IMR-90 (cell line): Measurements from ENCODE around the gene ZNF121. TPM values are rescaled to one million over a fixed set of nuclear protein-coding genes. Genes with fewer than 3 reads are reported as not detected.

ENCODE experiments used
- ATAC-seq: fragments of 200-7000 bp; cut with Tn5 transposase; 2 replicates; pipeline ENCODE4 v1.9.1; 2020; ENCODE audit warnings: low read depth, mild to moderate bottlenecking, moderate library complexity
- BruUV-seq: library from RNA; stranded (reverse); fragments of 400-500 nt; replicated peaks from 2 replicates; lab custom pipeline; 2021; lab: Mats Ljungman, UMichigan
- CTCF ChIA-PET: fragments of 300-600 bp; formaldehyde crosslinking; extraction: SDS; loops from one replicate; lab custom pipeline; 2021; ENCODE audit warnings: antibody characterized with exemption; lab: Yijun Ruan, JAX
- POLR2A ChIA-PET: fragments of 300-600 bp; sonication (Branson Sonifier 250); formaldehyde crosslinking; loops from one replicate; lab custom pipeline; 2022; ENCODE audit warnings: antibody characterized with exemption; ENCODE audit not compliant: unreplicated experiment; lab: Charles Lee
- DNase-seq: peaks from one replicate; pipeline ENCODE4 v3.0.0; 2013
- H2AFZ ChIP-seq: replicated peaks from 2 replicates; pipeline ENCODE3; 2013; ENCODE audit warnings: low read length, mild to moderate bottlenecking; ENCODE audit not compliant: poor library complexity
- H2AK5ac ChIP-seq: 2 replicates; pipeline ENCODE4 v1.6.1; 2013; ENCODE audit warnings: low read depth, low read length, inconsistent platforms
- H2AK9ac ChIP-seq: replicated peaks from 2 replicates; pipeline ENCODE3; 2013; ENCODE audit warnings: mild to moderate bottlenecking, low read depth, low read length, moderate library complexity; ENCODE audit not compliant: poor library complexity
- H2BK120ac ChIP-seq: 2 replicates; pipeline ENCODE4 v1.6.1; 2013; ENCODE audit warnings: low read depth, low read length, inconsistent platforms
- H2BK15ac ChIP-seq: 3 replicates; pipeline ENCODE4 v1.6.1; 2013; ENCODE audit warnings: low read depth, low read length, inconsistent platforms
- H2BK20ac ChIP-seq: 2 replicates; pipeline ENCODE4 v1.6.1; 2013; ENCODE audit warnings: low read depth, mild to moderate bottlenecking, inconsistent platforms, low read length, moderate library complexity
- H2BK5ac ChIP-seq: 2 replicates; pipeline ENCODE4 v1.6.1; 2013; ENCODE audit warnings: mild to moderate bottlenecking, low read depth, low read length, inconsistent platforms; ENCODE audit not compliant: poor library complexity, severe bottlenecking
- H3K14ac ChIP-seq: replicated peaks from 2 replicates; pipeline ENCODE4 v1.6.1; 2013; ENCODE audit warnings: low read depth, low read length, inconsistent platforms
- H3K18ac ChIP-seq: 2 replicates; pipeline ENCODE4 v1.6.1; 2013; ENCODE audit warnings: low read depth, low read length, control low read depth
- H3K23ac ChIP-seq: 2 replicates; pipeline ENCODE4 v1.6.1; 2013; ENCODE audit warnings: low read depth, low read length, inconsistent platforms
- H3K27ac ChIP-seq: 2 replicates; pipeline ENCODE4 v1.5.1; 2013; ENCODE audit warnings: mild to moderate bottlenecking, control low read depth, low read length; ENCODE audit not compliant: insufficient read depth
- H3K27me3 ChIP-seq: 2 replicates; pipeline ENCODE4 v1.6.1; 2013; ENCODE audit warnings: low read length; ENCODE audit not compliant: control insufficient read depth, insufficient read depth
- H3K36me3 ChIP-seq: 2 replicates; pipeline ENCODE4 v1.6.1; 2013; ENCODE audit warnings: low read length, mixed read lengths; ENCODE audit not compliant: control insufficient read depth, insufficient read depth
- H3K4ac ChIP-seq: 2 replicates; pipeline ENCODE4 v1.6.1; 2013; ENCODE audit warnings: low read depth, low read length, inconsistent platforms
- H3K4me1 ChIP-seq: 2 replicates; pipeline ENCODE4 v1.6.1; 2013; ENCODE audit warnings: low read length, mixed read lengths; ENCODE audit not compliant: control insufficient read depth, insufficient read depth
- H3K4me2 ChIP-seq: 2 replicates; pipeline ENCODE4 v1.6.1; 2013; ENCODE audit warnings: low read depth, mild to moderate bottlenecking, control low read depth, low read length, moderate library complexity
- H3K4me3 ChIP-seq: 2 replicates; pipeline ENCODE4 v1.5.1; 2013; ENCODE audit warnings: low read depth, mild to moderate bottlenecking, control low read depth, low read length, moderate library complexity; ENCODE audit not compliant: insufficient read depth
- H3K56ac ChIP-seq: 2 replicates; pipeline ENCODE4 v1.6.1; 2013; ENCODE audit warnings: low read length, inconsistent platforms; ENCODE audit not compliant: insufficient read depth; ENCODE audit errors: extremely low read depth
- H3K79me1 ChIP-seq, 2 experiments: 2 replicates each; pipeline ENCODE4 v1.6.1; 2013; ENCODE audit warnings: low read length in 2 of 2, inconsistent platforms in 1 of 2, low read depth in 1 of 2
- H3K9ac ChIP-seq: 2 replicates; pipeline ENCODE4 v1.6.1; 2013; ENCODE audit warnings: low read depth, low read length, control low read depth
- H3K9me1 ChIP-seq: 2 replicates; pipeline ENCODE4 v1.6.1; 2013; ENCODE audit warnings: low read length, inconsistent platforms; ENCODE audit not compliant: insufficient read depth
- H3K9me3 ChIP-seq: 2 replicates; pipeline ENCODE4 v1.6.1; 2013; ENCODE audit warnings: low read length; ENCODE audit not compliant: control insufficient read depth, insufficient read depth
- H4K20me1 ChIP-seq: 2 replicates; pipeline ENCODE4 v1.6.1; 2013; ENCODE audit warnings: low read length, inconsistent platforms; ENCODE audit not compliant: insufficient read depth
- H4K5ac ChIP-seq: 2 replicates; pipeline ENCODE4 v1.6.1; 2013; ENCODE audit warnings: mild to moderate bottlenecking, low read depth, low read length, control low read depth
- H4K8ac ChIP-seq, 2 experiments: 2 replicates each; pipeline ENCODE4 v1.6.1; 2013; ENCODE audit warnings: low read depth in 2 of 2, low read length in 2 of 2, control low read depth in 1 of 2, inconsistent platforms in 1 of 2
- H4K91ac ChIP-seq: 2 replicates; pipeline ENCODE4 v1.6.1; 2013; ENCODE audit warnings: low read depth, low read length, inconsistent platforms; ENCODE audit not compliant: insufficient read depth
- CEBPB ChIP-seq: IDR thresholded peaks from 2 replicates; pipeline ENCODE4 v1.6.1; 2012; ENCODE audit warnings: low read depth, low read length, improper control_type of control experiment
- CHD1 ChIP-seq: IDR thresholded peaks from 2 replicates; pipeline ENCODE4 v1.6.1; 2012; ENCODE audit warnings: low read depth, low read length, improper control_type of control experiment
- POLR2A ChIP-seq: IDR thresholded peaks from 2 replicates; pipeline ENCODE4 v1.6.1; 2012; ENCODE audit warnings: mild to moderate bottlenecking, low read depth, low read length
- RCOR1 ChIP-seq: IDR thresholded peaks from 2 replicates; pipeline ENCODE4 v1.6.1; 2012; ENCODE audit warnings: mild to moderate bottlenecking, low read length, improper control_type of control experiment; ENCODE audit not compliant: insufficient replicate concordance
- USF2 ChIP-seq: fragments of 150-350 bp; IDR thresholded peaks from 2 replicates; pipeline ENCODE4 v1.6.1; 2017; ENCODE audit warnings: mild to moderate bottlenecking, antibody characterized with exemption, low read length, low read depth
- WGBS, 2 experiments: methylation state at CpG; one replicate each; pipeline versions ENCODE4 v1.1.5 to v1.1.7; 2013; ENCODE audit warnings: missing lambda C conversion rate in 2 of 2; ENCODE audit not compliant: insufficient read length in 1 of 2; ENCODE audit errors: extremely low coverage in 2 of 2; 5-methylcytosine and 5-hydroxymethylcytosine counted together
- dilution Hi-C: fragments of 300-500 bp; cut with HindIII; formaldehyde crosslinking; loops from one replicate; pipeline ENCODE4 v1.14.3; 2018; ENCODE audit warnings: low sequenced_read_pairs; ENCODE audit not compliant: unreplicated experiment
- in situ Hi-C: fragments of 300-500 bp; cut with MboI; formaldehyde crosslinking; loops from 3 replicates; pipeline ENCODE4 v1.14.3; 2019; ENCODE audit warnings: low sequenced_read_pairs, inconsistent platforms, mixed read lengths
- intact Hi-C: fragments of 100-400 bp; cut with micrococcal nuclease; formaldehyde crosslinking; loops from 2 replicates; pipeline ENCODE4 v1.10.0; 2022
- polyA plus RNA-seq, 3 experiments: library from polyadenylated mRNA; depleted of rRNA; stranded (reverse); fragments of >200 nt; gene quantifications; 2 replicates each; pipeline ENCODE4 v1.2.3, GENCODE V29; 2012; ENCODE audit warnings: low replicate concordance in 1 of 3
- total RNA-seq: library from RNA; depleted of rRNA; stranded (reverse); fragments of >200 nt; gene quantifications from 2 replicates; pipeline ENCODE4 v1.2.3, GENCODE V29; 2012

The ZNF121 gene
- total and polyA plus RNA-seq, 2 of the 4 experiments (the other 2 are of a cell fraction), result 3.1 to 62.9 TPM

GRCh38 chr19:9620842-9621155 is 36.5 kb upstream of the ZNF121 start:
- dilution Hi-C loops, result loop anchor here (10.0 kb wide), 1 partner anchor 174 kb away; no protein-coding TSS in a partner anchor
- WGBS, 2 experiments, result 4% methylated on average over 5 of the region's 16 CpGs; no CpG with 5 or more reads in 1 of the 2 experiments
- POLR2A ChIA-PET, result no interaction called here
- Histone ChIP-seq H3K4me1 (peaks cover 4% of the 10 kb centered on the region; the same call in 1 of the 2 replicates), H2BK120ac (peak overlapping the region; percentile 50; the same call in 1 of the 2 replicates), H3K9me1 (no peaks in the 10 kb centered on the region), H2AK9ac (peak overlapping the region; percentile 98), H4K5ac (peak overlapping the region; percentile 54), H3K9me3 (no peaks in the 10 kb centered on the region), H3K36me3 (peaks cover 27% of the 10 kb centered on the region), H2AK5ac (peak overlapping the region; percentile 79), H3K4ac (peak overlapping the region; percentile 96), H3K4me2 (peak overlapping the region; percentile 69), H2BK20ac (no peak overlapping the region), H3K27me3 (no peaks in the 10 kb centered on the region), H3K14ac (peak overlapping the region; percentile 97), H2BK5ac (peak overlapping the region; percentile 95), H3K56ac (peak overlapping the region; percentile 97), H4K8ac (peak overlapping the region; percentile 90 to 98), H2AFZ (peak overlapping the region; percentile 99), H3K4me3 (peak overlapping the region; percentile 68), H3K9ac (peak overlapping the region; percentile 98), H3K27ac (peak overlapping the region; percentile 99), H4K91ac (peak overlapping the region; percentile 85), H4K20me1 (no peaks in the 10 kb centered on the region; the same call in 1 of the 2 replicates), H2BK15ac (peak overlapping the region; percentile 74; the same call in 2 of the 3 replicates), H3K23ac (peak overlapping the region; percentile 61), H3K18ac (peak overlapping the region; percentile 48), H3K79me1 (peaks cover 34 to 41% of the 10 kb centered on the region in 2 experiments)
- in situ Hi-C loops, result no loop called here
- TF ChIP-seq CHD1 (no peak), CEBPB (no peak), USF2 (no peak), RCOR1 (no peak), POLR2A (no peak)
- intact Hi-C loops, result loop anchor here (1.0 to 10.0 kb wide), 4 partner anchors 148 to 414 kb away; partner anchors contain the start of gene ZNF846
- no TSS peak for BruUV-seq
- DNase-seq (no peak), ATAC-seq (no peak)
- CTCF ChIA-PET, result no interaction called here
